OCI-LY7 (cell line): ENCODE data around the gene TMEM132A.

Source experiments
- CTCF ChIP-seq: fragments of 200-600 bp; sonication (generic); conservative IDR thresholded peaks from 2 replicates; pipeline ENCODE4 v1.5.1; 2014; ENCODE audit warnings: mild to moderate bottlenecking, antibody characterized with exemption, low read length, moderate library complexity, mixed read lengths
- EZH2phosphoT487 ChIP-seq: fragments of 200-600 bp; sonication (generic); IDR thresholded peaks from 2 replicates; pipeline ENCODE4 v1.6.1; 2018; ENCODE audit warnings: low read depth, borderline replicate concordance, mild to moderate bottlenecking, mixed run types, antibody characterized with exemption, low read length, moderate library complexity, mixed read lengths

- TF ChIP-seq CTCF (no peak), EZH2phosphoT487 (no peak)
Observed at GRCh38 chr11:60912223-60912850, 11.9 kb upstream of the TMEM132A start.
